Esophagus squamous epithelium (tissue), 5 donors: ENCODE measurements around the gene ELOVL3. TPM values are rescaled to one million over a fixed set of nuclear protein-coding genes. Genes with fewer than 3 reads are reported as not detected.

ENCODE experiments used
- DNase-seq: peaks from one replicate; lab custom pipeline; 2025; lab: John Stamatoyannopoulos, UW
- H3K27ac ChIP-seq, 4 donors: fragments of 200-600 bp; sonication (generic); one replicate each; pipeline ENCODE4 v1.5.1; 2016 to 2019; ENCODE audit warnings: mild to moderate bottlenecking in 1 of 4
- H3K27me3 ChIP-seq, 4 donors: fragments of 200-600 bp; sonication (generic); 1 replicate in 3 of 4; 2 replicates in 1 of 4; pipeline versions ENCODE4 v1.5.1 to v1.6.0; 2017 to 2021; ENCODE audit warnings: antibody characterized with exemption in 1 of 4
- H3K36me3 ChIP-seq, 3 donors: fragments of 200-600 bp; sonication (generic); one replicate each; pipeline ENCODE4 v1.5.1; 2016 to 2019
- H3K4me1 ChIP-seq, 3 donors: fragments of 200-600 bp; sonication (generic); one replicate each; pipeline ENCODE4 v1.5.1; 2017 to 2019
- H3K4me3 ChIP-seq, 4 donors: fragments of 200-600 bp; sonication (generic); 1 replicate in 3 of 4; 2 replicates in 1 of 4; pipeline ENCODE4 v1.5.1; 2016 to 2019; ENCODE audit warnings: mild to moderate bottlenecking in 2 of 4, moderate library complexity in 1 of 4
- H3K9me3 ChIP-seq, 3 donors: fragments of 200-600 bp; sonication (generic); one replicate each; pipeline ENCODE4 v1.5.1; 2016 to 2019
- POLR2A ChIP-seq, 4 donors: fragments of 450-650 bp; IDR thresholded peaks; one replicate each; pipeline ENCODE4 v1.6.1; 2017; ENCODE audit warnings: antibody characterized with exemption in 4 of 4, mild to moderate bottlenecking in 4 of 4, moderate library complexity in 3 of 4
- WGBS, 2 donors: methylation state at CpG; one replicate each; pipeline ENCODE4 v1.1.5; 2018; 5-methylcytosine and 5-hydroxymethylcytosine counted together
- intact Hi-C: fragments of 100-400 bp; cut with DNase I; formaldehyde crosslinking; loops from one replicate; pipeline ENCODE4 v1.15.0; 2022
- total RNA-seq, 4 donors: library from RNA; depleted of rRNA; stranded (reverse); fragments of >200 nt; gene quantifications; one replicate each; pipeline ENCODE4 v1.1.0, GENCODE V29; 2016
- TF ChIP-seq, protein P1 (sequence below), 6 experiments: fragments of 450-650 bp in 4 of 6; fragments of 200-600 bp in 2 of 6; sonication (generic) in 2 of 6; IDR thresholded peaks; one replicate each; pipeline ENCODE4 v1.5.1; 2016 to 2019; ENCODE audit warnings: antibody characterized with exemption in 6 of 6, mild to moderate bottlenecking in 4 of 6, moderate library complexity in 4 of 6
- donor health status: DM: yes; HTN: yes; CAD: no.

ELOVL3 gene
- total RNA-seq, 4 donors from 2014 or later, result not detected

DNA sequence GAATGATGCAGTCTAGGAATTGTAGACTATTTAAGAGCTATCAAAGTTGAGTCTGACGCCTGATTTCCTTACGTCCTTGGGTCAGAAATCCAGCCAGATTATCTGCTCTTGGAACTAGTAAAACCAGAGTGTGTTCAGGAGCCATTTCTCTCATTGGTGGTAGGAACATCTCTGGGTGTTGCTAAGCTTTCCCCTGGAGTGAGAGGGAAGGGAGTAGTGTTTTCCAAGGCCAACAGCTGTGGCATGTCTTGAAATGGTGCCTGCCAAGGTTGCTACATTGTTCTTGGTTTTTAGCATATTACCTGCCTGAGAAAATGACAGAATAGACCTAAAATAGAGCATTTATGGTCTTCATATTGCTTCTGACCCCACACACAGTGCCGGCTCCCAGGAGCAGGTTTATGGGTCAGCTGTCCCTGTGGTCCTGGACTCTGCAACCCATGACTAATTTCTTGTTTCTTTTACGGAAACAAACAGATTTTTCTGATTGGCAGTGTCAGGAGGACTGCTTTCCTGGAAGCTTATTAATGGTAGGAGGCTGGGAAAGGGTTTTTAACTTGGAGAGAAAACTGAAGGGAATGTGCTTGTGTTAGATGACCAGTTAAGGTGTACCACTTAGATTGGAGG lies 36.8 kb downstream of the ELOVL3 start:
- TF ChIP-seq, protein P1, sequence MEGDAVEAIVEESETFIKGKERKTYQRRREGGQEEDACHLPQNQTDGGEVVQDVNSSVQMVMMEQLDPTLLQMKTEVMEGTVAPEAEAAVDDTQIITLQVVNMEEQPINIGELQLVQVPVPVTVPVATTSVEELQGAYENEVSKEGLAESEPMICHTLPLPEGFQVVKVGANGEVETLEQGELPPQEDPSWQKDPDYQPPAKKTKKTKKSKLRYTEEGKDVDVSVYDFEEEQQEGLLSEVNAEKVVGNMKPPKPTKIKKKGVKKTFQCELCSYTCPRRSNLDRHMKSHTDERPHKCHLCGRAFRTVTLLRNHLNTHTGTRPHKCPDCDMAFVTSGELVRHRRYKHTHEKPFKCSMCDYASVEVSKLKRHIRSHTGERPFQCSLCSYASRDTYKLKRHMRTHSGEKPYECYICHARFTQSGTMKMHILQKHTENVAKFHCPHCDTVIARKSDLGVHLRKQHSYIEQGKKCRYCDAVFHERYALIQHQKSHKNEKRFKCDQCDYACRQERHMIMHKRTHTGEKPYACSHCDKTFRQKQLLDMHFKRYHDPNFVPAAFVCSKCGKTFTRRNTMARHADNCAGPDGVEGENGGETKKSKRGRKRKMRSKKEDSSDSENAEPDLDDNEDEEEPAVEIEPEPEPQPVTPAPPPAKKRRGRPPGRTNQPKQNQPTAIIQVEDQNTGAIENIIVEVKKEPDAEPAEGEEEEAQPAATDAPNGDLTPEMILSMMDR (IDR thresholded peaks at IDR 0.05), result no peak
- no peak for TF ChIP-seq POLR2A (IDR thresholded peaks at IDR 0.05)
- no peak overlapping the region for H3K4me3 ChIP-seq
- H3K9me3 ChIP-seq, result no peaks in the 10 kb centered on the region
- no peak for DNase-seq
- intact Hi-C loops, result no loop called here
- H3K27ac ChIP-seq, result no peak overlapping the region
- H3K27me3 ChIP-seq, result no peaks in the 10 kb centered on the region
- peaks cover 0 to 73% (median 3%) of the 10 kb centered on the region in 3 donors for H3K36me3 ChIP-seq
- 80 to 86% methylated on average over 4 of the region's 4 CpGs for WGBS, 2 donors
- H3K4me1 ChIP-seq, result peaks cover 0 to 33% (median 8%) of the 10 kb centered on the region in 3 donors

DNA sequence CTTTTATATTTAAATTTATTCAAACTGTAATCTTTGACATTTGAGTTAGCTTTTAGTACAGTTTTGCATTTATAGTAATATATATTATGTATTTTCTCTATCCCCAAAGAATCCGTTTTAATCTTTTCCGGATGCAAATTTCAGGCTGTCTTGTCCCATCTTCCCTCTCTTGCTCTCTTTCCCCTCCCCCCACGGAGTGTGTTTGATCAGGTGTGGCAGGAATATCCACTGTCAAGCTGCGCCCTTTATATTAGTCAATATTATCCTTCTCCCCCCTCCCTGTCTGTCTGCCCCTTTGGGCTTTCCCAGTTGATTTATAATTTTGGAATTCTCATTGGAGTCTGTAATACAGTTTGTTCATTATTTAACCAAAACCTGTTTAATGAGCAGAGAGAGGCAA lies 38.3 kb downstream of the ELOVL3 start:
- Histone ChIP-seq H3K9me3 (no peaks in the 10 kb centered on the region), H3K27me3 (no peaks in the 10 kb centered on the region), H3K4me1 (peaks cover 0 to 48% (median 16%) of the 10 kb centered on the region in 3 donors), H3K4me3 (no peak overlapping the region), H3K36me3 (peaks cover 0 to 68% (median 3%) of the 10 kb centered on the region in 3 donors), H3K27ac (no peak overlapping the region)
- 80 to 86% methylated on average over 4 of the region's 4 CpGs for WGBS, 2 donors
- DNase-seq, result no peak
- intact Hi-C loops, result no loop called here
- TF ChIP-seq, protein P1 (IDR thresholded peaks at IDR 0.05), result no peak
- no peak for TF ChIP-seq POLR2A (IDR thresholded peaks at IDR 0.05)

DNA sequence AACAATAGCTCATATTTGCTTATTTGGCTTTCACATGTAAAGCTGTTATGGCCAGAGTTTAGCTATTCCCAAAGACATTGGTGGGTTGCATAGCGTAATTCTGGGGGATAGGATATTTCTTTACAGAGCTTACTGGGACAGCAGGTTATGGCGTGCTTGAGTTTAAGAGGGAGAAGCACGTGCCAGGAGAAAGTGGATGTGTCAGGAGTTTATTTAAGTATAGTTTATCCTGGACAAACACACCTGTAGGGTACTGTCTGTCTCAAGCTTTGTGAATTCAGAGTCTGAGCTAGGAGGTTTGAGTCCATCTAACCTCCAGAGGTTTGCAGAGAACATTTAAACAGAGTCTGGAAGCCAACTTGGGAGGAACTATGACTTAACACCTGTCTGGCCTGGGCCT lies 40.6 kb downstream of the ELOVL3 start:
- 80 to 86% methylated on average over 3 of the region's 3 CpGs for WGBS, 2 donors
- peaks cover 0 to 45% (median 0%) of the 10 kb centered on the region in 3 donors for H3K36me3 ChIP-seq
- TF ChIP-seq, protein P1 (IDR thresholded peaks at IDR 0.05), result no peak
- TF ChIP-seq POLR2A (IDR thresholded peaks at IDR 0.05), result no peak
- no peaks in the 10 kb centered on the region for H3K27me3 ChIP-seq
- no peak overlapping the region for H3K4me3 ChIP-seq
- H3K9me3 ChIP-seq, result no peaks in the 10 kb centered on the region
- H3K4me1 ChIP-seq, result peaks cover 0 to 48% (median 16%) of the 10 kb centered on the region in 3 donors
- H3K27ac ChIP-seq, result no peak overlapping the region
- DNase-seq, result no peak
- intact Hi-C loops, result no loop called here

DNA sequence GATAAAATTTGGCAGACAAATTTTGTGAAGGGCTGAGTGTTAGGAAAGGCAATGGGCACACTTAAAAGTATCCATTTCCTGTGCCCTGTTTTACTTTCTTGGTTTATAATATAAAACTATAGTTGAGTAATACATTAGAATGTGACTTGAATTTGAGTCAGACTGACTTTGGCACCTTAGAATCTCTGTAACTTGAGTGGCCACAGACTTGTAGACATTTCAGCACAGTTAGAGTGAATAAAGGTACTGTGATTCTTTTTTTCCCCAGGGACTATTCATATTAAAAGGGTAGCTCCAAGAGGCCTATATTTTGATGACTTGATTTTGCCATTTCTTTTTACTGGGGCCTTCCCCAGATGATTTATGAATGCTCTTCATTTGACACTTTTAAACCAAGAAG lies 41.6 kb downstream of the ELOVL3 start:
- intact Hi-C loops, result no loop called here
- peaks cover 0 to 38% (median 0%) of the 10 kb centered on the region in 3 donors for H3K36me3 ChIP-seq
- H3K4me1 ChIP-seq, result peaks cover 0 to 37% (median 13%) of the 10 kb centered on the region in 3 donors
- no peaks in the 10 kb centered on the region for H3K27me3 ChIP-seq
- no peak for DNase-seq
- no peaks in the 10 kb centered on the region for H3K9me3 ChIP-seq
- H3K4me3 ChIP-seq, result no peak overlapping the region
- peak overlapping the region in 3 of 4 donors; percentile 2 to 14 (median 8) for H3K27ac ChIP-seq
- TF ChIP-seq, protein P1 (IDR thresholded peaks at IDR 0.05), result no peak

DNA sequence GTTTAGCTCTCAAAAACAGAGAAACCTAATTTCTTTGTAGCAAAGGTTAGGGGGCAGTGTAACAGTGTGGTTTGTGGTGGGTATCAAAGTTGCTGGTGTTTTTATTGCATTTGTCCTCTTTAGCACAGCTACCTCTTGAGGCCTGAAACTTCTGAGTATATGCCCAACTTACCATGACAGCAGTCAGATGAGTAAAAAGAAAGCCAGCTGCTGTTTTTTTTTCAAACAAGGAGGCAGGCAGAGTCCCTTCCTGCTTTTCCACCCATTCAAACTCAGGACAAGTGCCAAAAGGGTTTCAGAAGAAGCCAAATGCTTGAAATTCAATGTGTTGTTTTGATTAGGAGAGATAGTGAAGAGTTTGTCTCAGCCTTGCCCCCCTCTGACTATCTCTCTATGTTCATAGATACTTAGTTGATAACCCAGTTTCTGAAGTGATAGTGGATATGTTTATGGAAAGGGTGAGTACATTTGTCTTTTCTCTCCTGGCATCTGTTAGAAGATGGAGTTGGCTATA lies 42.3 kb downstream of the ELOVL3 start:
- Histone ChIP-seq H3K4me3 (no peak overlapping the region), H3K36me3 (peaks cover 0 to 32% (median 0%) of the 10 kb centered on the region in 3 donors), H3K4me1 (peaks cover 0 to 31% (median 13%) of the 10 kb centered on the region in 3 donors), H3K27me3 (no peaks in the 10 kb centered on the region), H3K9me3 (no peaks in the 10 kb centered on the region), H3K27ac (peak overlapping the region in 2 of 4 donors; percentile 8 to 14)
- intact Hi-C loops, result no loop called here
- no peak for TF ChIP-seq POLR2A (IDR thresholded peaks at IDR 0.05)
- TF ChIP-seq, protein P1 (IDR thresholded peaks at IDR 0.05), result no peak
- no peak for DNase-seq
